Thoracic aorta (tissue), 2 donors: ENCODE data around the gene ABCB9. TPM values are rescaled to one million over a fixed set of nuclear protein-coding genes. Genes with fewer than 3 reads are reported as not detected.
"Not testable (repeated sequence)": the region's sequence is repeated elsewhere in the genome, so short reads cannot be mapped to it uniquely, and the experiment has no call there.

Experiments used
- ATAC-seq: fragments of 150-250 bp; one replicate; pipeline ENCODE4 v1.8.0; 2017; ENCODE audit warnings: low read depth; ENCODE audit not compliant: insufficient number of reproducible peaks, low FRiP score
- DNase-seq: peaks from one replicate; pipeline ENCODE4 v3.0.0-alpha.2; 2020; ENCODE audit warnings: low spot score
- H3K27ac ChIP-seq, 2 donors: fragments of 200-600 bp; sonication (generic); 1 replicate in 1 of 2; 2 replicates in 1 of 2; pipeline ENCODE4 v1.5.1; 2016; ENCODE audit warnings: mild to moderate bottlenecking in 2 of 2, moderate library complexity in 2 of 2
- H3K27me3 ChIP-seq: fragments of 200-600 bp; sonication (generic); replicated peaks from 2 replicates; pipeline ENCODE4 v1.6.0; 2016; ENCODE audit warnings: mild to moderate bottlenecking; ENCODE audit not compliant: insufficient read depth
- H3K36me3 ChIP-seq: fragments of 200-600 bp; sonication (generic); one replicate; pipeline ENCODE4 v1.5.1; 2016
- H3K4me1 ChIP-seq, 2 donors: fragments of 200-600 bp; sonication (generic); 1 replicate in 1 of 2; 2 replicates in 1 of 2; pipeline versions ENCODE4 v1.5.1 to v1.6.0; 2016; ENCODE audit warnings: low read depth in 2 of 2, mild to moderate bottlenecking in 1 of 2; ENCODE audit not compliant: control insufficient read depth in 1 of 2
- H3K4me3 ChIP-seq: fragments of 200-600 bp; sonication (generic); 2 replicates; pipeline ENCODE4 v1.5.1; 2016; ENCODE audit warnings: mild to moderate bottlenecking
- H3K9me3 ChIP-seq: fragments of 200-600 bp; sonication (generic); 2 replicates; pipeline ENCODE4 v1.5.1; 2016
- CTCF ChIP-seq: fragments of 200-600 bp; sonication (generic); IDR thresholded peaks from one replicate; pipeline ENCODE4 v1.5.1; 2019; ENCODE audit warnings: antibody characterized with exemption
- total RNA-seq, 2 donors: library from RNA; depleted of rRNA; stranded (reverse); fragments of >200 nt; gene quantifications; one replicate each; pipeline versions ENCODE4 v1.1.0 to v1.2.3, GENCODE V29; 2016

ABCB9 gene
- total RNA-seq, 2 donors from 2014 or later, result 6.3 to 7.0 TPM

DNA sequence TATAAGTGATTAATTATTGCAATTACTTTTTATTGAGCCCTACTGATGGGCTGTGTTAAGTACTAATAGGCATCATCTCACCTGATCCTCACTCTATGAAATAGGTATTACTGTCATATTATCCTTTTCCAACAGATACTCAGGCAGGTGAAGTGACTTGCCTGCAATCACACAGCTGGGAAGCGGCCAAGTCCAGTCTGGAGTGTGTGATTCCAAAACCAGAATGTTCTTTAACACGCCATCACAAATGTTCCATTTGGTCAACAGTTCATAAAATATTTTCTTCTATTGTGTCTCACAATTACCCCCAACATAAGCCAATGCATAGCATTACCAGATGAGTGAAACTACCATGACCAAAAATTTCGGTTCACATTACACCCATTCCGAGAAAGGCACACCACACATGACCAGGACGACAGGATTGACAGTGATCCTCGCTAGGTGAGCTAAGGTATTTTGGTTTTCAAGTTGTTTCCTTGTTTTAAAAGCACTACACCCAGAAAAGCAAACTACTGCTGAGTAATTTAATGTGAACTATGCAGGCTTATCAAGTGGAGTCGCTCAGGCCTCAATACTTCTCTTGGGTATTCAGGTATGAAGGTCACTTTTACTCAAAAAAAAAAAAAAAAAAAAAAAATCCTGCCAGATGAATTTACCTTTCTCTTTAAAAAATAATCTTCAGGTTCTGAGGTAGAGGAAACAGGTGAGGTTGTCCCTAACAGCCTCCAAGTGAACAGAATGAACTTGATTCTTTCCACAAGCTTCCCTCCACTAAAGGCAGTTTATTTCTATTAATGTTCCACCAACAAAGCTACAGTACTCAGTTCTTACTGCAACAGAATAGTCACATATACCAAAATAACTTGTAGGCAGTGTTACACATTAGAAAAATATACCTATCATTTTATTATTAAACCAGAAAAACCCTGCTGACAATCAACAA, 72.8 kb downstream of the ABCB9 start:
- no peaks in the 10 kb centered on the region for H3K36me3 ChIP-seq
- no peak for TF ChIP-seq CTCF
- no peak for ATAC-seq
- H3K27me3 ChIP-seq, result no peaks in the 10 kb centered on the region
- DNase-seq, result no peak
- peak overlapping the region; percentile 84 to 89 for H3K27ac ChIP-seq
- H3K4me3 ChIP-seq, result peak overlapping the region; percentile 91
- no peaks in the 10 kb centered on the region for H3K9me3 ChIP-seq
- peaks cover 55 to 63% of the 10 kb centered on the region in 2 donors for H3K4me1 ChIP-seq

DNA sequence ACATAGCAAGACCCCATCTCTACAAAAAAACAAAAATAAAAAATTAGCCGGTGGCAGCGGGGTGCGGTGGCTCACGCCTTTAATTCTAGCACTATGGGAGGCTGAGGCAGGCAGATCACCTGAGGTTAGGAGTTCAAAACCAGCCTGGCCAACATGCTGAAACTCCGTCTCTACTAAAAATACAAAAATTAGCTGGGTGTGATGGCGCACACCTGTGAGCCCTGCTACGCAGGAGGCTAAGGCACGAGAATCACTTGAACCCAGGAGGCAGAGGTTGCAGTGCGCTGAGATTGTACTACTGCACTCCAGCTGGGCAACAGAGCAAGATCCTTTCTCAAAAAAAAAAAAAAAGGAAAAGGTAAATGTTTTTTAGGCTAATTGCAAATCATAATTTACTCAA, 73.5 kb downstream of the ABCB9 start:
- ATAC-seq, DNase-seq, H3K4me3 ChIP-seq, H3K36me3 ChIP-seq, H3K9me3 ChIP-seq, H3K27me3 ChIP-seq: not testable (repeated sequence)
- Histone ChIP-seq H3K27ac (peak overlapping the region; percentile 84 to 89), H3K4me1 (peaks cover 55 to 71% of the 10 kb centered on the region in 2 donors)

GRCh38 chr12:122891661-122892525, 74.4 kb downstream of the ABCB9 start:
- peak overlapping the region; percentile 84 to 89 for H3K27ac ChIP-seq
- peak overlapping the region; percentile 58 for H3K4me3 ChIP-seq
- ATAC-seq (no peak), DNase-seq (no peak)
- H3K9me3 ChIP-seq, result no peaks in the 10 kb centered on the region
- no peaks in the 10 kb centered on the region for H3K27me3 ChIP-seq
- H3K36me3 ChIP-seq, result no peaks in the 10 kb centered on the region
- no peak for TF ChIP-seq CTCF
- peaks cover 55 to 77% of the 10 kb centered on the region in 2 donors for H3K4me1 ChIP-seq

- no peaks in the 10 kb centered on the region for H3K36me3 ChIP-seq
- peak overlapping the region in 1 of 2 donors; percentile 84 for H3K27ac ChIP-seq
- DNase-seq (no peak), ATAC-seq (no peak)
- H3K4me1 ChIP-seq, result peaks cover 55 to 77% of the 10 kb centered on the region in 2 donors
- H3K27me3 ChIP-seq, result no peaks in the 10 kb centered on the region
- TF ChIP-seq CTCF, result no peak
- H3K9me3 ChIP-seq, result no peaks in the 10 kb centered on the region
- H3K4me3 ChIP-seq, result no peak overlapping the region
Observed at GRCh38 chr12:122889761-122890520, 76.3 kb downstream of the ABCB9 start.

- no peak for TF ChIP-seq CTCF
- Histone ChIP-seq H3K9me3 (no peaks in the 10 kb centered on the region), H3K27ac (peak overlapping the region; percentile 26 to 41), H3K4me1 (peaks cover 48 to 74% of the 10 kb centered on the region in 2 donors), H3K27me3 (no peaks in the 10 kb centered on the region), H3K36me3 (no peaks in the 10 kb centered on the region), H3K4me3 (peak overlapping the region; percentile 40)
- DNase-seq (no peak), ATAC-seq (no peak)
Observed at GRCh38 chr12:122888232-122888752, 78.0 kb downstream of the ABCB9 start.
